ENCODE data around the gene OLR1. TPM values are rescaled to one million over a fixed set of nuclear protein-coding genes. Genes with fewer than 3 reads are reported as not detected.
A peak's percentile ranks its signal among the peaks of the same experiment; 100 is the strongest.

Gene OLR1
- total and polyA plus RNA-seq, 2 donors (not counting 3 experiments of a cell fraction or from before 2014, with no cell fraction given), result not detected

DNA sequence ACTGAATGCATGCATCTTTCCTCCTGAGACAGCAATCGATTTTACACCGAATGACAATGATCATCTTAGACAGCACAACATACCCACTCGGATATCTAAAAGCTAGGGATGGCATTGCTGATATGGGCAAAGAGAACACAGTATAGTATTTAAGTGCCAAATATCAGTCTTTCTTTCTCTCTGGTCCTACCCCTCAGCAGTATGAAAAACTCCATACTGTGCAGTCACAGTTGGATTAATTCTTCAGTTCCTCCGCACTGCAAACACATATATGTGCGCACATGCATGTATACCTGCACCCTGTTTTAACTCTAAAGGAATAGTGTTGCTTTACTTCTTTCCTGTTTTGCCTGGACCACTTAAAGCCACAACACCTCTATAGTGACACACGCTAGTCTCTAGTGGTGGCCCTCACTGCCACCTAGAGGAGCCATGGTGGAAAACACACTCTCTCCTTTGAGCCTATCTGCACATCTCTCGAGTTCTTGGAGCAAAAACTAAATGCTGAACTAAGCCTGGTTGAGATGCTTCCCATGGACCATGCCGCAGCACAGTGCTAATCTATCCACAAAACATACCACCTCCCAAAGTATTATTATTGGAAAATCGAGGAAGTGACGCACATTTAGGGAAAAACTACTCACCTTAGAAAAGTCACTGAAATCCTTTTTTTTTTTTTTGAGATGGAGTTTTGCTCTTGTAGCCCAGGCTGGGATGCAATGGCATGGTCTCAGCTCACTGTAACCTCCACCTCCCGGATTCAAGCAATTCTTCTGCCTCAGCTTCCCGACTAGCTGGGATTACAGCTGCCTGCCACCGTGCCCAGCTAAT lies 18.8 kb upstream of the OLR1 start:
- dilution Hi-C loops (cut with MboI; ENCODE audit: extremely low pct_ligation_motif_present, low sequenced_read_pairs) (no loop called here), intact Hi-C loops (cut with micrococcal nuclease) (loop anchor here (1.0 to 2.0 kb wide), 3 partner anchors 37 to 376 kb away; no protein-coding TSS in a partner anchor)
- no TSS peak for BruUV-seq (replicated peaks)
- DNase-seq (ENCODE audit: low read depth, low spot score) (peak; percentile 74), FAIRE-seq (peak; percentile 94)
- Histone ChIP-seq H3K36me3 (ENCODE audit: control insufficient read depth in 2 of 2, extremely low read depth in 1 of 2, insufficient read depth in 2 of 2, low read length in 2 of 2) (no peaks in the 10 kb centered on the region), H3K27me3 (ENCODE audit: control insufficient read depth in 2 of 2, insufficient read depth in 2 of 2, low read length in 2 of 2) (peaks cover 3% of the 10 kb centered on the region in 2 experiments), H3K9me3 (replicated peaks; ENCODE audit: control insufficient read depth, insufficient read depth, low read length) (no peaks in the 10 kb centered on the region), H3K4me3 (replicated peaks in 1 of 3; ENCODE audit: insufficient read depth in 1 of 3, low read depth in 1 of 3, low read length in 3 of 3) (no peak overlapping the region), H3K9ac (replicated peaks; ENCODE audit: extremely low read depth, insufficient read depth, low read length) (no peak overlapping the region), H4K20me1 (replicated peaks; ENCODE audit: control insufficient read depth, extremely low read depth, insufficient read depth, low read length) (no peaks in the 10 kb centered on the region), H3K4me2 (ENCODE audit: insufficient read depth, low read length) (no peak overlapping the region), H3K4me1 (ENCODE audit: control insufficient read depth, extremely low read depth, insufficient read depth, low read length) (no peaks in the 10 kb centered on the region), H3K27ac (ENCODE audit: insufficient read depth, low read depth, low read length) (no peak overlapping the region), H3K79me2 (ENCODE audit: control insufficient read depth, insufficient read depth, low read length) (no peaks in the 10 kb centered on the region), H2AFZ (ENCODE audit: low read depth, low read length) (no peak overlapping the region), H3K9me1 (replicated peaks; ENCODE audit: control insufficient read depth, extremely low read depth, insufficient read depth, low read length) (no peaks in the 10 kb centered on the region)
- TF ChIP-seq GATA2 (IDR thresholded peaks at IDR 0.05; ENCODE audit: insufficient read depth, insufficient read length, low read depth, low read length), result peak; percentile 42
- TF ChIP-seq POLR2A (IDR thresholded peaks at IDR 0.05; ENCODE audit: low read depth, low read length), result no peak
- TF ChIP-seq, protein P1, sequence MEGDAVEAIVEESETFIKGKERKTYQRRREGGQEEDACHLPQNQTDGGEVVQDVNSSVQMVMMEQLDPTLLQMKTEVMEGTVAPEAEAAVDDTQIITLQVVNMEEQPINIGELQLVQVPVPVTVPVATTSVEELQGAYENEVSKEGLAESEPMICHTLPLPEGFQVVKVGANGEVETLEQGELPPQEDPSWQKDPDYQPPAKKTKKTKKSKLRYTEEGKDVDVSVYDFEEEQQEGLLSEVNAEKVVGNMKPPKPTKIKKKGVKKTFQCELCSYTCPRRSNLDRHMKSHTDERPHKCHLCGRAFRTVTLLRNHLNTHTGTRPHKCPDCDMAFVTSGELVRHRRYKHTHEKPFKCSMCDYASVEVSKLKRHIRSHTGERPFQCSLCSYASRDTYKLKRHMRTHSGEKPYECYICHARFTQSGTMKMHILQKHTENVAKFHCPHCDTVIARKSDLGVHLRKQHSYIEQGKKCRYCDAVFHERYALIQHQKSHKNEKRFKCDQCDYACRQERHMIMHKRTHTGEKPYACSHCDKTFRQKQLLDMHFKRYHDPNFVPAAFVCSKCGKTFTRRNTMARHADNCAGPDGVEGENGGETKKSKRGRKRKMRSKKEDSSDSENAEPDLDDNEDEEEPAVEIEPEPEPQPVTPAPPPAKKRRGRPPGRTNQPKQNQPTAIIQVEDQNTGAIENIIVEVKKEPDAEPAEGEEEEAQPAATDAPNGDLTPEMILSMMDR (IDR thresholded peaks at IDR 0.05; ENCODE audit: extremely low read depth in 1 of 2, insufficient read depth in 1 of 2, low read depth in 1 of 2, low read length in 2 of 2), result peak; percentile 68 to 77
- TF ChIP-seq EZH2 (IDR thresholded peaks at IDR 0.05; ENCODE audit: borderline replicate concordance, low read depth, low read length, severe bottlenecking), result no peak
- CTCF ChIA-PET, result interaction anchor here (0.6 to 3.2 kb wide), 5 partner anchors 12 to 181 kb away, joined by 3 to 49 read pairs (median 6); no protein-coding TSS in a partner anchor
- POLR2A ChIA-PET, result interaction anchor here (0.7 kb wide), 1 partner anchor 367 kb away, joined by 4 read pairs; no protein-coding TSS in a partner anchor

Data from endothelial cell of umbilical vein (primary cell).